Measurements from ENCODE around the gene RBP4.

Gene RBP4

DNA sequence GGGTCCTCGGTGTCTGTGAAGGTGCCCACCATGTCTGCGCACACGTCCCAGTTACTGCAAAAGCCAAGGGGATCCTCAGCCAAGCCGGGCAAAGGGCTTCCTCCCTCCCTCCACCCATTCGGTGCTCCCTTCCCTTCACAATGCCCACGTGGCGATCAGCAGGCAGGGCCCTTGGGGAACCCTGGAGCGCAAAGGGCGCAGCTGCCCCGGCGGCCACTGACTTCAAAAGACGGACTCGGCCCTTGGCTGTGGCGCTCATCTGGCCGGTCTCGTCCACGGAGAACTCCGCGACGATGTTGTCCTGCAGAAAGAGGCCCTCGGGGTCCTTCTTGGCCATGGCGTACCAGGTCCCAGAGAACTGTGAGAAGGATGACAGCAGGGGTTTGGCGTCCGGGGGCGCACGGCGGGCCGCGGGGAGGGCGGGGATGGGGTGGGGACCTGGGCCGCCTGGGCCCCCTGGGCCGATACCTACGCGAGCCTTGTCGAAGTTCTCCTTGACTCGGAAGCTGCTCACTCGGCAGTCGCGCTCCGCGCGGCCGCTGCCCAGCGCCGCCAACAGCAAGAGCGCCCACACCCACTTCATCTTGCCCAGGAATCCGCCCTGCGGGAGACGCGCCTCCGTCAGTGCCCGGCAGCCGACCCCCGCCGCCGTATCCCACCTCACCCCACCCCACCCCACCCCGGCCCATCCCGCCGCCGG, 439 bp downstream of the RBP4 start:
- TF ChIP-seq MYC (IDR thresholded peaks at IDR 0.05; ENCODE audit: low read depth, low read length): no peak
- no peak for TF ChIP-seq MAX (IDR thresholded peaks at IDR 0.05; ENCODE audit: low read depth, low read length)
- TF ChIP-seq POLR2A (IDR thresholded peaks at IDR 0.05; ENCODE audit: extremely low read depth, insufficient read length): no peak
- TF ChIP-seq CTCF (IDR thresholded peaks at IDR 0.05; ENCODE audit: low read depth, low read length): no peak
- peak; percentile 27 for DNase-seq (ENCODE audit: low read depth)
- H3K4me3 ChIP-seq (ENCODE audit: low read depth, low read length): no peak overlapping the region

DNA sequence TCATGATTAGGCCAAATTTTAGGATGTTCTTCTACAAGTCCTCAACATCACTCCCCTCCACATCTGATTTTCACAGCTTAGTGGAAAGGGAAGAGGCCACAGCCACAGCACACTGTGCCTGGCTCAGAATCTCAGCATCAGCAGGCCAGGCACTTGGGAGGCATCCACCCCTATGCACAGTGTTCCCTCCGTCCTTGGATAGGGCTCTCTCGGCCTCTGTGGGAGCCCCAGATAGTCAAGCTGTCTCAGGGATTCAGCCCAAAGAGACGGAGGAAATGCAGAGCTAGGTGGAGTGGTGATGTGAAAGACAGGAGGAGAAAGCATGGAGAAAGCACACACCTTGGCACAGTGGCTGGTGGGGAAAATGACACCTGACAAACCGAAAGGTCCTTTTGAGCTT, 1.3 kb downstream of the RBP4 start:
- no peak for DNase-seq (ENCODE audit: low read depth)
- TF ChIP-seq MAX (IDR thresholded peaks at IDR 0.05; ENCODE audit: low read depth, low read length) (no peak), MYC (IDR thresholded peaks at IDR 0.05; ENCODE audit: low read depth, low read length) (no peak), CTCF (IDR thresholded peaks at IDR 0.05; ENCODE audit: low read depth, low read length) (no peak), POLR2A (IDR thresholded peaks at IDR 0.05; ENCODE audit: extremely low read depth, insufficient read length) (no peak)
- no peak overlapping the region for H3K4me3 ChIP-seq (ENCODE audit: low read depth, low read length)

GRCh38 chr10:93599335-93599734, 1.7 kb downstream of the RBP4 start:
- TF ChIP-seq CTCF (IDR thresholded peaks at IDR 0.05; ENCODE audit: low read depth, low read length): no peak
- TF ChIP-seq POLR2A (IDR thresholded peaks at IDR 0.05; ENCODE audit: extremely low read depth, insufficient read length): no peak
- TF ChIP-seq MAX (IDR thresholded peaks at IDR 0.05; ENCODE audit: low read depth, low read length): no peak
- TF ChIP-seq MYC (IDR thresholded peaks at IDR 0.05; ENCODE audit: low read depth, low read length): no peak
- H3K4me3 ChIP-seq (ENCODE audit: low read depth, low read length): no peak overlapping the region
- DNase-seq (ENCODE audit: low read depth): no peak

- H3K4me3 ChIP-seq (ENCODE audit: low read depth, low read length): no peak overlapping the region
- DNase-seq (ENCODE audit: low read depth): peak; percentile 71
- TF ChIP-seq POLR2A (IDR thresholded peaks at IDR 0.05; ENCODE audit: extremely low read depth, insufficient read length) (no peak), CTCF (IDR thresholded peaks at IDR 0.05; ENCODE audit: low read depth, low read length) (no peak), MYC (IDR thresholded peaks at IDR 0.05; ENCODE audit: low read depth, low read length) (no peak), MAX (IDR thresholded peaks at IDR 0.05; ENCODE audit: low read depth, low read length) (no peak)
Observed at GRCh38 chr10:93598157-93598556, 2.9 kb downstream of the RBP4 start.

- no peak overlapping the region for H3K4me3 ChIP-seq (ENCODE audit: low read depth, low read length)
- DNase-seq (ENCODE audit: low read depth): no peak
- no peak for TF ChIP-seq MAX (IDR thresholded peaks at IDR 0.05; ENCODE audit: low read depth, low read length)
- no peak for TF ChIP-seq CTCF (IDR thresholded peaks at IDR 0.05; ENCODE audit: low read depth, low read length)
- TF ChIP-seq MYC (IDR thresholded peaks at IDR 0.05; ENCODE audit: low read depth, low read length): no peak
- no peak for TF ChIP-seq POLR2A (IDR thresholded peaks at IDR 0.05; ENCODE audit: extremely low read depth, insufficient read length)
Observed at GRCh38 chr10:93597075-93597599, 3.9 kb downstream of the RBP4 start.
